ENCODE data around the gene EML4.
"Not testable (repeated sequence)": the region's sequence is repeated elsewhere in the genome, so short reads cannot be mapped to it uniquely, and the experiment has no call there.

The EML4 gene

GRCh38 chr2:42169100-42169873, at the start of gene EML4:
EML4 (plus strand) TSS chr2:42169353; CDS start chr2:42169612, 259 bp downstream.
- FAIRE-seq, result no peak

- no peak for FAIRE-seq
Observed at GRCh38 chr2:42123426-42123825, 45.7 kb upstream of the EML4 start.

GRCh38 chr2:42124011-42124785, 45.0 kb upstream of the EML4 start:
- FAIRE-seq, result no peak

GRCh38 chr2:42125841-42126594, 43.1 kb upstream of the EML4 start:
- no peak for FAIRE-seq

GRCh38 chr2:42126873-42127272, 42.3 kb upstream of the EML4 start:
- not testable (repeated sequence) for FAIRE-seq

GRCh38 chr2:42127425-42128424, 41.4 kb upstream of the EML4 start:
- no peak for FAIRE-seq

- no peak for FAIRE-seq
Observed at GRCh38 chr2:42128721-42129486, 40.2 kb upstream of the EML4 start.

GRCh38 chr2:42129487-42129852, 39.7 kb upstream of the EML4 start:
- FAIRE-seq, result no peak

GRCh38 chr2:42129947-42130346, 39.2 kb upstream of the EML4 start:
- no peak for FAIRE-seq

- not testable (repeated sequence) for FAIRE-seq
Observed at GRCh38 chr2:42130858-42131257, 38.3 kb upstream of the EML4 start.

- FAIRE-seq, result no peak
Observed at GRCh38 chr2:42132191-42132965, 36.8 kb upstream of the EML4 start.

- FAIRE-seq, result peak; percentile 21
Observed at GRCh38 chr2:42132966-42133641, 36.0 kb upstream of the EML4 start.

GRCh38 chr2:42133771-42134195, 35.4 kb upstream of the EML4 start:
- no peak for FAIRE-seq

GRCh38 chr2:42134401-42134932, 34.7 kb upstream of the EML4 start:
- FAIRE-seq, result not testable (repeated sequence)

- FAIRE-seq, result no peak
Observed at GRCh38 chr2:42135381-42136312, 33.5 kb upstream of the EML4 start.

- FAIRE-seq, result no peak
Observed at GRCh38 chr2:42136782-42137124, 32.4 kb upstream of the EML4 start.

GRCh38 chr2:42137125-42137841, 31.9 kb upstream of the EML4 start:
- FAIRE-seq, result no peak
